Measurements from ENCODE around the gene SAMD14. TPM values are rescaled to one million over a fixed set of nuclear protein-coding genes. Genes with fewer than 3 reads are reported as not detected.

The SAMD14 gene
- 5.1 and 5.8 TPM in 2 replicates for total RNA-seq

DNA sequence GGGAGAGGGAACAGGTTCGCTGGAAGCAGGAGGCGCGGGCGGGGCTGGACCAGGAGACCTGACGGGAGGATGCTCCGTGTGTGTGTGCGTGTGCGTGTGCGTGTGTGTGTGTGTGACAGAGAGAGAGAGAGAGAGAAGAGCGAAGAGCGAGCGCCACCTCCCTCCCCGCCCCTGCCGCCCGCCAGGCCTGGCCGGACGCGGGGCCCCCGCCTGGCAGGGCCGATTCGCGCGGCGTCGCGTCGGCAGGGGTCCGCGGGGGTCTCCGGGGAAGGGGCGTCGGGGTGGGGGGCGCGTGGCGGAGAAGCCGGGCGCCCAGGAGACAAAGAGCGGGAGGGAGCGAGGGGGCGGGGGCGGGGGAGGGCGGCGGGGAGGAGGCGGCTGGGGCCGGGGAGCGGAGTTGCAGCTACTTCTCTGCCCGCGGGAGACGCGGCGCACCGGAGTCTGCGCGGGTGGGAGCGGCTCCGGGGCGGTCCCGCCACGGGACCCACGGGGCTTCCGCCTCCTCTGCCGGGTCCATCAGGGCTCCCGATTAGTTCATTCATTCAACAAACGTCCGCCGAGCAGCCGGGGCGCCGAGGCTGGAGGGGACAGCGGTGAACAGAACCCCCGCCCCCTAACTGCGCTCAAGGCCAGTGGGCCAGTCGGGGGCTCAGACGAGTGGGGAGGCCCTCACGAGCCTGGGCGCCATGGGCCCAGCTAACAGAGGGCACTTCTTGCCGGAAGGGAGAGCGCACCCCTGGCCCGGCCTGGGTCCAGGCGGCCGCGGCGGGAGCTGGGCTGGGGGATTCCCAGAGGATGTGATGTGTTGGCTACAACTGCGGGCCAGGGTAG is at the start of gene SAMD14:
Gene SAMD14 (minus strand): TSS at position 433 of the 831 bp plus-strand sequence. CDS start 5,201 bp downstream, outside the sequence.
- DNase-seq: peak; percentile 49

DNA sequence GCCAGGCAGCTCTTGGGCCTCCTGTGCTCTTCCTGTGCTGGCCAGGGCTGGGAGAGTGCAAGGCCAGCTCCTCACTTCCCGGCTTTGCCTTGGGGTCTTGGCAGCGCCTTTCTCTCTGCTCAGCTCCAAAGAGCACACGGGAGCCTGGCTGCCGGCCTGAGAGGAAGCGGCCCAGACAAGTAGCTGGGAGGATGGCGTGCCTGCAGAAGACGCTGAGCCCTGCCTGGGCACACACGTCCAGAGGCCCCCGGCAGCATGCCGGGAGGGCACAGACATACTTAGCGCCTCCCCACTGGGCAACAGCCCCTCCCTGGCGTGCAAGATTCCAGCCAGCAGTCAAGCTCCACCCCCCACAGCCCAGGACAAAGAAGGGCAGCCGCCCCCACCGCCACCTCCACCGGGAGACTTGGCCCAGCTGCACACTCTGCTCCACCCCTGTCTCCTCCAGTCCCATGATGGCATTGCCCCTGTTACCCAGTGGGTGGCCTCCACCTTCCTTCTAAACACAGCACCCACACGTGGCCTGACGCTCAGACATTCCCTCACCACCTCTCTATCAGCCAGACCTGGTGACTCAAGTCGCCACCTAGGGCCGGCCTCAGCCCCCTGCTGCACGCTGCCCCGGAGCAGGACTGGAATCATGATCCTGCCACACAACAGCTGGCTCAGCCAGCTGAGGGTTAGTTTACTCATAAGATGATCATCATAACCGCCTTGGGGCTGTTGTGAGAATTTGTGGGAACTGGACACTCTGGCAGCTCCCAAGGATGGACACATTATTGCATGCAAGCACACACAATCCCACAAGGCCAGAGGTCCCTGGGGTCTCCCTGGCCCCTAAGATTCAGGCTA is 48.2 kb upstream of the SAMD14 start:
- DNase-seq: peak; percentile 85

GRCh38 chr17:50177476-50177875 is 47.5 kb upstream of the SAMD14 start:
- no peak for DNase-seq

DNA sequence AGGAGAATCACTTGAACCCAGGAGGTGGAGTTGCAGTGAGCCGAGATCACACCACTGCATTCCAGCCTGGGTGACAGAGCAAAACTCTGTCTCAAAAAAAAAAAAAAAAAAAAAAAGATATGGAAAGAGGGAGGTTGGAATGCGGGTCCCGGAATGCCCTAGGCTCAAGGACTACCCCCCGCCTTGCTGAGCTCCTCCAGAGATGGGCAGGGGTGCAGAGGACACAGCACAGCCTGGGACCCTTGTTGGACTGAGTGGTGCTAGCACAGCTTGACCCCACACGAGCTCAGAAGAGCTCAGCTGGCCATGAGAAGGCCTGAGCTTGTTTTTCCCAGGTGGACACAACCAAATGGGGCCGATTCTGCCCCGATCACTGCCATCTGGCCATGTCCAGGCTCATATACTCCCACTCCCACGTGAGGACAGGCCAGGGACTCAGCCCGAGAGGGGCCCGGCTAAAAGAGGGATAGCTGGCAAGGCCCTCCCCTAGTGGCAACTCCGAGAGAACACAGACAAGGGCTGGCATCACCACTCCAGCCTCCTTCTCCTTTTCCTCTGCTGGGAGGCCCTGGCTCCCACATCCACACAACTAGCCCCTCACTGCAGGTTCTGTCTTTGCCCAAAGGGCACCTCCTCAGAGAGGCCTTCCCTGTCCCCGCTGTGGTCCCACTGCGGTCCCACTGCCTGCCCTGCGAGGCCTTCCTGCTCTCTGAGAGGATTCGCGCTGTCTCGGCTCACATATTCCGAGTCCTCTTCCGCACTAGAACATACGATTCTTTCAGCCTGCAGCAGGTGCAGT is 46.8 kb upstream of the SAMD14 start:
- no peak for DNase-seq

GRCh38 chr17:50175035-50175807 is 45.3 kb upstream of the SAMD14 start:
- DNase-seq: no peak

GRCh38 chr17:50174444-50174843 is 44.5 kb upstream of the SAMD14 start:
- no peak for DNase-seq

DNA sequence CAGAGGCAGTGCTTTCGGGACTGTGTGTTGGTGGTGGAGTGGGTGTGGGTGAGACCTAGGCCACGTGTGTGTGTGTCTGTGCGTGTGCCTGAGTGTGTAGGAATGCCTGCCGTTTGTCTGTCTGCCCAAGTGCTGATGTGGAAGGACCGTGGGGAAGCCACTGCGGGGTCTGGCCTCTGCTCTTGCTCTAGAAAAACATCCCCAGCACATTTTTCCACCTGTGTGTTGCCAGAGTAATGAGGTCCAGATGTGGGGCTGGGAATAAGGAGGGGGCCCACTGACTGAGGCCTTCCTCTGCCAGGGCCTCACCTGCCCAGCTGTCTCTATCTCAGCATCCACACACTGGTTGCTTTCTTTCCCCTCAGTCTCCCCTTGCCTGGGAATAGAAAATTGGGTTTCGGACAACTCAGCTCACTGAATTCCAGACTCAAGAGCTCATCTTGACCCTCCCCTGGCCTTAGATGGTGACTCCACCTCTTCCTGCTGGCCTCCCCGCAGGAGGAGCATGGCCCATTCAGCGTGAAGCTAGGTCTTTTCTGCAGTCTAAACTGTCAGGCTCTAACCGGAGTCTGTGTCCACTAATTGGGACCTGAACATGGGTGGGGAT is 43.5 kb upstream of the SAMD14 start:
- DNase-seq: peak; percentile 37

GRCh38 chr17:50172936-50173334 is 43.0 kb upstream of the SAMD14 start:
- no peak for DNase-seq

- no peak for DNase-seq
These were observed 42.2 kb upstream of the SAMD14 start for GRCh38 chr17:50172130-50172529.

DNA sequence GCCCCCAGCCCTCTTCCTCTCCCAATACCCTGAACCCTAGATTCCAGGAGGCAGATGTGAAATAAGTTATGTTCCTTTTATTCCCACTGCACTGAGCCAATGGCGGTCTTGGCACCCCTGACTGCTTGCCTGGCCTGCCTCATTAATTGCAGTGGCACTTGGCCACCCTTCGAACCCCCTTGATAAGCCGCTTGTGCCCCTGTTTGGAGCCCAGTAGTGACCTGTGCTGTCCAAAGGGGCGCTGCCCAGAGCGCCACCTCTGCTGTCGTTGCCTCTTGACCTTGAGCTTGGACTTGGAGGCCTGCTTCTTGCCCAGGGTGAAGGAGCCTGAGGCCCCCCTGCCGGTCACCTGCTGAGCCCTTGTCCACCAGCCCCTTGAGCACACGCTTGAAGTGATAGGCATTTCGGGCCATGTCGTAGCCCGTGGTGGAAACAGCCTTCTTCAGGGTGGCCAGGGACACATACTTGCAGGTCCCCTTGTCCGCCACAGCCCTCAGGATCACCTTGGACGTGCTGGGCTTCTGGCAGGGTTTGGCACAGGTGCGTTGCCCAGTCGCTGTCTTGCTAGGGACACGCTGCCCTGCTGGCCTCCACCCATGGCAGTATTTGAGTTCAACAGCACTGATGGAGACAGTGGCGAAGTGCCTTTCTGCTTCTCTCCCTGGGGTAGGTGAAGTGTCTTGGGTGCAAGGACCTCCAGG is 41.6 kb upstream of the SAMD14 start:
- no peak for DNase-seq

GRCh38 chr17:50170662-50171370 is 40.9 kb upstream of the SAMD14 start:
- DNase-seq: no peak

- DNase-seq: no peak
These were observed 40.0 kb upstream of the SAMD14 start for GRCh38 chr17:50169881-50170459.

DNA sequence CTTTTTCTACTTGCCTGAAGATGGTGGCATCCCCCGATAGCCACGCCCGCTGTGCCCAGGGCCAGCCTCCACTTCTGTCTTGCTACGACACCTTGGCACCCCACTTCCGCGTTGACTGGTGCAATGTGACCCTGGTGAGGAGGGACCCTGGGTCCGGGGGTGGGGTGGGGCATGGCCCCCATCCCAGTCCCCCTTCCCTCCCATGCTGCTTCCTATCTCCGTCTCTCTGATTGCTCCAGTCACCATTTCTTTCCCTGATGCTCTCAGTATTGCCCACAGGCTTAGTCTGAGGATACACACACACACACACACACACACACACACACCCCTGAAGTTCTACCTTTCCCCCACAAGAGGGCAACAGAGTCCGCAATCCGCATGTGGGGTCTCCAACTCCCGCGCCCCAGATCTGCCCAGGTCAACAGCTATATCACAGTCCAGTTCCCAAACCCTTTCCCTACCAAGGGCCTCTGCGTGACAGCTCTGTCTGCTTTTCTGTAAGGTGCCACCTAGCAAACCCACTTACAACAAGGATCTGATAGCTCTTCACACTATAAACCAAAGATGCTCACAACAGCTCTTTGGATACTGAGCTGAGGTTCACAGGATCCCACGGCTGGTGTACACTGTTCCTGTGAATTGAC is 39.3 kb upstream of the SAMD14 start:
- peak; percentile 77 for DNase-seq

GRCh38 chr17:50168319-50168718 is 38.4 kb upstream of the SAMD14 start:
- no peak for DNase-seq

DNA sequence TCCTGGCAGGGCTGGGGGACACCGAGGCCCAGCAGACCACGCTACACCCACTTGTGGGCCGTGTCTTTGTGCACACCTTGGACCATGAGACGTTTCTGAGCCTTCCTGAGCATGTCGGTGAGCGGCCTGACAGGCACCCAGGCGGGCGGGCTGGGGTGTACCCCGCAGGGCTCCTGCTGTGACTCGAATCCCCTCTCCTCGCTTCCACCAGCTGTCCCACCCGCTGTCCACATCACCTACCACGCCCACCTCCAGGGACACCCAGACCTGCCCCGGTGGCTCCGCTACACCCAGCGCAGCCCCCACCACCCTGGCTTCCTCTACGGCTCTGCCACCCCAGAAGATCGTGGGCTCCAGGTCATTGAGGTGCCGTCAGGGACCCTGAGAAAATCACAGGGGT is 37.4 kb upstream of the SAMD14 start:
- no peak for DNase-seq

DNA sequence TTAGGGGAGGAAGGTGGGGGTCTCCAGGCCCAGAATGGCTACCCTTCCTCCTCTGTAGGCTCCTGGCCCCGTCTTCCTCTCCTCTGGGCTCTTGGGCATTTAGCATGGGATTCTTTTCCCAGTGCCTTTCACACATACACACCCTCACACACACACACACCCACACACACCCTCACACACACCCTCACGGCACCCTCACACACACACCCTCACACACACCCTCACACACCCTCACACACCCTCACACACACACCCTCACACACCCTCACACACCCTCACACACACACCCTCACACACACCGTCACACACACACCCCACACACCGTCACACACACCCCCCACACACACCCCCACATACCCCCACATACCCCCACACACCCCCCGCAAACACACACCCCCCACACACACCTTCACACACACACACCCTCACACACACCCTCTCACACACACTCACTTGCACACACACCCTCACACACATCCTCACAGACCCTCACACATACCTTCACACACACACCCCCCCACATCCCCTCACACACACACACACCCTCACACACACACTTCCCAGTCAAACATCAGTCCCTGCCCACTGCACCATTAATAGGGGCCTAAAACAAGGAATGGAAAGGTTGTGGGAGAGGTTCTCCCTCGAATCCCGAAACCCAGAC is 36.7 kb upstream of the SAMD14 start:
- DNase-seq: no peak

GRCh38 chr17:50165867-50166517 is 36.0 kb upstream of the SAMD14 start, which contains the start of gene SGCA:
Gene SGCA, plus strand, starts transcription at chr17:50166005. Its CDS starts 36 bp downstream, at chr17:50166041.
- no peak for DNase-seq

DNA sequence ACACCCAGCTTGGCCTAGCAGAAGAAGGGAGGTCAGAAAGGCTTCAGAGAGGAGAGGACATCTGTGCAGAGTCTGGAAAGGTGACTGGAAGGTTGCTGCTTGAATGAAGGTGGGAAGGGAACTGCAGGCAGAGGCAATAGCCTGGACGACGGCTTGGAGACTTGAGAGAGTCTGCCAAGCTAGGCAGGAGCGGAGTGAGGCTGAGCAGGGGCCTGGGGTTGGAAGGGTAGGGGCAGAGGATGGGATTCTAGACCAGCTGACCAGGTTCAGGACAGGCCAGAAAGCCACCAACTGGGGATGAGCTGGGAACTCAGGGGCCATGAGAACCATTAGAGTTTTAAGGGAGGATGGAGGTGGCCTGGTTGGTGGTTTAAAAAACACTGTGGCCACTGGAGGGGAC is 35.5 kb upstream of the SAMD14 start:
- no peak for DNase-seq

All from dermis blood vessel endothelial cell (primary cell).